ENCODE results near the gene LRRC27.
"Not testable (repeated sequence)": the region's sequence is repeated elsewhere in the genome, so short reads cannot be mapped to it uniquely, and the experiment has no call there.

LRRC27 gene

DNA sequence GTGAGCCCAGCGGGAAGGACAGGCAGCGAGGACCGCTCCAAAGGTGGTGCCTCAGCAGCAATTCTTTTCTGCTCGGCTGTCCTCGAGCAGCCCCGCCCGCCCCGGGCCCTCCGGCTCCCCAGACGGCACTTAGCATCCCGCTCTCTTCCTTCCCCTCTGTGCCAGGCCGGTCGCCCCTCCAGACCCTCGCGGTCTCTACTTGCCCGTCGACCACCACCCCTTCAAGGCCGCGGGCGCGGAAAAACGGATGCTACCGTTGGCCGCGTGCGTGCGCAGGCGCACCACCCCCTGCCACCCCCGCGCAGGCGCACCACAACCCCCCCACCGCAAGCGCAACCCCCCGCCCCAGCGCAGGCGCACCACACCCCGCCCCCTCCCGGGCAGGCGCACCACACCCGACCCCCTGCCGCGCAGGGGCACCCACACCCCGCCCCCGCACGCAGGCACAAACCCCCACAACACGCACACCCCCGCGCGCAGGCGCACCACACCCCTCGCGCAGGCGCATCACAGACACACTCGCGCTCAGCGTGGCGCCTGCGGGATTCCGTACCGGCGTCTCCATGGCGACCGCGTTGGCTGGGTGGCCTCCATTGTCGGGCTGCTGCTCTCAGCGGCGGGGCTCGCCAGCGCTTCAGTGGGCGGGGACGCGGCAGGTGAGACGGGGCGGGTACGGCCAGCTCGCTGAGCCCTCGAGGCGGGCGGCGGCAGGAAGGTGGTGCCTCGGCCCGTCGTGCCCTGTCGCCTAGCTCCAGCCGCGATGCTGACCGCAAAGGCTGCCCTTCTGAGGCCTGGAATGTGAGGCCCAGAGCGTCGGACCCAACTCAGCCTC, at the start of gene LRRC27:
Gene LRRC27, plus strand, starts transcription at position 593 of the 832 bp plus-strand sequence. CDS start 1,332 bp downstream, outside the sequence.
- Mint-ChIP-seq H3K27ac (peak within 1 kb of the TSS; percentile 88), H3K9me3 (no peaks in the 10 kb centered on the region), H3K36me3 (ENCODE audit: low read depth) (peaks cover 34% of the 10 kb centered on the region), H3K4me1 (peaks cover 77% of the 10 kb centered on the region), H3K4me3 (peak within 1 kb of the TSS; percentile 93), H3K27me3 (peaks cover 3% of the 10 kb centered on the region)
- ATAC-seq (peak; percentile 80), DNase-seq (peak; percentile 99)

DNA sequence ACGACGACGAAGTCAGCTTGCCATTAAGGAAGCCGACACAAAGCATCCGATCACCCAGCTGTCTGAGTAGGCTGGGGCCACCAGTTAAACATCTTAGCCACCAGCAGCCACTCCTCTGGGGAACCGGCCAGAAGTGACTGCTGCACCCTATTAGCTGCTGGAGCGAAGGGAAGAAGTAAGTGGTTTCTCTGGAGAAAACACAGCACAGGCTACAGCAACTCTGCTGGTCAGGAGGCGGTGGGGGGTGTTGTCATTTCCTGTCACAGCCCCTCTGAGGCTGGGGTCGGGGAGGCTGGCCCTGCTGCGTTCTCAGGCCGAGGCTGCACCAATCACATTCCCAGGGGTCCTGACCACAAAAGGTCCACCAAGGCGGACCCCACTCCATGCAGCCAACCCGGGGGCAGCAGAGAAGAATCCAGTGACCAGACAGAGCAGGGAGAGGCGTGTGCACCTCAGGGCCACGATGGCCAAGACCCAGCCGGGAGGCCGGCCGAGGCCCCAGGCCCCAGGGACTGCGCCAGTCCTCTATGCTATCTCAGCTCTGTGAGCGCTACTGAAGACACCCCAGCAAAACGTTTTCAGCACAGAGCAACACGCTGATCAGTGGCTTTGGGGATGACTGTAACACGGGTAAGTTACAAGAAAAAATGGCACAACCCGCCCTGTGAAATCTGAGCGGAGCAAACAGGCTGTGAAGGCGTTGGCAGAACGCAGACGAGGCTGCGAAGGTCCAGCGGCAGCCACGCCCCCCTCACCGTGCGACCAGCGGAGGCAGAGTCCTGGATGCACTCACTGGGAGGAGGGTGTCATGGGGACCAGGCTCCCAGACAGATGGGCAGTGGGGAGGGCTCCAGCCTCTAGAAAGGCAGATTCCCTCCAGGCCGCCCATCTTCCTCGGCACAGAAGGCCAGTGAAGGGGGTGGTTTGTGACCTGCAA, 49.1 kb upstream of the LRRC27 start:
- Mint-ChIP-seq H3K36me3 (ENCODE audit: low read depth) (no peaks in the 10 kb centered on the region), H3K4me3 (no peak overlapping the region), H3K4me1 (no peaks in the 10 kb centered on the region), H3K27ac (no peak overlapping the region), H3K27me3 (no peaks in the 10 kb centered on the region), H3K9me3 (no peaks in the 10 kb centered on the region)
- ATAC-seq (no peak), DNase-seq (no peak)

DNA sequence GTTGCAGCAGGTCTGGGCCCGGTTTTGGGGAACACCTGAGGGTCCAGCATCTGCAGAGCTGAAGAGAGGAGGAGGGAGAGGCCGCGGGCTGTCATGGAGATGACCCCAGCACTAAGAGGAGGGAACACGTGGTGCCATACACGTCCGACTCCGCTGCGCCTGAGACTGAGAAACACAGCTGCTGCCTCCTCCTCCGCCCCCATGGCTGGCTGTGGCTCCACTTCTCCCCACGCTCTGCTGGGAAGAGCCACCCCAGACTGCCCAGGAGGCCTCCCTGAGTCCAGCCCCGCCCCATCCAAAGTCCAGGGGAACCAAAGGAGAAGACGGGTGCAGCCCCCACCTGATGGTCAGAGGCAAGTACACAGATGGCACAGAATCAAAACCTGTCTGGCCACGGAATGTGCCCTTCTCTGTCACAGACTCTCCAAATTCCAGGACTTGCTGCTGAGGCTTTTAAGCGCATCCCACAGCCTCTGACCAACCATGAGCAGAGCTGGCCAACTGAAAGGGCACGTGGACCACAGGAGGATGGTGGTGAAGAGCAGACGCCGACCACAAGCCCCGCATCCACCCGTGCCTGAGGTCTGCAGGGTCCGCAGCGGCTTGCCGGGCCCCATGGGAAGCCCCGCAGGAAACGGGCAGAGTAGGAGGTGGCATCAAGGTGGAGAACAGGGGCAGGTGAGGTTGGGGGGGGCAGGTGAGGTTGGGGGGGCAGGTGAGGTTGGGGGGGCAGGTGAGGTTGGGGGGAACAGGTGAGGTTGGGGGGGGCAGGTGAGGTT, 48.2 kb upstream of the LRRC27 start:
- Mint-ChIP-seq H3K4me3 (no peak overlapping the region), H3K36me3 (ENCODE audit: low read depth) (no peaks in the 10 kb centered on the region), H3K27me3 (no peaks in the 10 kb centered on the region), H3K9me3 (no peaks in the 10 kb centered on the region), H3K4me1 (no peaks in the 10 kb centered on the region), H3K27ac (no peak overlapping the region)
- ATAC-seq (no peak), DNase-seq (no peak)

DNA sequence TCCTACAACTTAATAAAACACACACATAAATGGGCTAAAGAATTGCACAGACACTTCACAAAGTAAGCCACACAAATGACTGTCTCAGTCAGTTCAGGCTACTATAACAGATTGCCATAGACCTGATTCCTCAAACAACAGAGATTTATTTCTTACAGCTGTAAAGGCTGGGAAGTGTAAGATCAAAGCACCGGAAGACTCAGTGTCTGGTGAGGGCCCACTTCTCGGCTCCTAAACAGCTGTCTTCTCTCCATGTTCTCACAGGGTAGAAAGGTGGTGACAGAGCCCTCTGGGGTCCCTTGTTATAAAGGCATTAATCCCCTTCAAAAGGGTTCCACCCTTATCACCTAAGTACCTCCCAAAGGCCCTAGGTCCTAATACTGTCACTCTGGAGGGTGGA, 42.6 kb upstream of the LRRC27 start:
- no peaks in the 10 kb centered on the region for H3K27me3 Mint-ChIP-seq
- no peaks in the 10 kb centered on the region for H3K9me3 Mint-ChIP-seq
- H3K4me1 Mint-ChIP-seq, result no peaks in the 10 kb centered on the region
- no peak for ATAC-seq
- H3K27ac Mint-ChIP-seq, result no peak overlapping the region
- DNase-seq, result no peak
- H3K4me3 Mint-ChIP-seq, result no peak overlapping the region
- H3K36me3 Mint-ChIP-seq (ENCODE audit: low read depth), result no peaks in the 10 kb centered on the region

DNA sequence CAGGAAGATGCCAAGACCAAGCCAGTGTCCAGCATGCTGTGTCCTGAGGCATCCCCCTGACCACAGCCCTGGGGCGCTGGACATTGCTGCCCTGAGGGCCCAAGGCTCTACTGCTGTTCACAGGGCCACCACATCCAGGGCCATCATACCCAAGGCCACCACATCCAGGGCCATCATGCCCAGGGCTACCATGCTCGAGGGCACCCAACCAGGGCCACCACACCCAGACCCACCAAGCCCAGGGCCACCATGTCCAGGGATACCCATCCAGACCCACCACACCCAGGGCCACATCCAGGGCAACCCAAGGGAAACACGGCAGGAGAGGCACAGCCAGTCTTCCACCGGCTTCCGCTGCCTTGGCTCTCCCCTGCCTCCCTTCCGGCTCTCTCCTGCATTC, 41.4 kb upstream of the LRRC27 start:
- Mint-ChIP-seq H3K4me3 (no peak overlapping the region), H3K36me3 (ENCODE audit: low read depth) (no peaks in the 10 kb centered on the region), H3K27me3 (no peaks in the 10 kb centered on the region), H3K27ac (no peak overlapping the region), H3K4me1 (no peaks in the 10 kb centered on the region), H3K9me3 (no peaks in the 10 kb centered on the region)
- ATAC-seq (no peak), DNase-seq (no peak)

DNA sequence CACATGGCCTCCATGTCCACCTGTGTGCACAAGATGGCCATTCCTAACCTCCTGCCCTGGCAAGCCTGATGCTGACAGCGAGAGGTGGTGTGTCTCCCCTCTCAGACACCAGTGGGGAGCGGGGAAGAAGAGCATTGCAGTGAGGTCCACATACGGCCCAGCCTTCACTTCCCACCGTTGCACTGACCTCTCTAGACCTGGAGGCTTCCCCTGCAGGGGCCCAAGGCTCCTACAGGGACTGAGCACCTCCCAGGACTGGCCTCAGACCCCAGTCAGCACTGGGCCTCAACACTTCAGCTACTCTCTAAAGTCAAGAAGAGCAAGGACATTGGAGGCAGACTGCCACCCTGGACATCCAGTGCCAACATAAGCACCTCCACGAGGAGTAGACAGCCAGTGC, 40.2 kb upstream of the LRRC27 start:
- ATAC-seq (no peak), DNase-seq (no peak)
- no peaks in the 10 kb centered on the region for H3K27me3 Mint-ChIP-seq
- no peaks in the 10 kb centered on the region for H3K4me1 Mint-ChIP-seq
- H3K4me3 Mint-ChIP-seq, result no peak overlapping the region
- H3K36me3 Mint-ChIP-seq (ENCODE audit: low read depth), result no peaks in the 10 kb centered on the region
- H3K9me3 Mint-ChIP-seq, result no peaks in the 10 kb centered on the region
- H3K27ac Mint-ChIP-seq, result no peak overlapping the region

DNA sequence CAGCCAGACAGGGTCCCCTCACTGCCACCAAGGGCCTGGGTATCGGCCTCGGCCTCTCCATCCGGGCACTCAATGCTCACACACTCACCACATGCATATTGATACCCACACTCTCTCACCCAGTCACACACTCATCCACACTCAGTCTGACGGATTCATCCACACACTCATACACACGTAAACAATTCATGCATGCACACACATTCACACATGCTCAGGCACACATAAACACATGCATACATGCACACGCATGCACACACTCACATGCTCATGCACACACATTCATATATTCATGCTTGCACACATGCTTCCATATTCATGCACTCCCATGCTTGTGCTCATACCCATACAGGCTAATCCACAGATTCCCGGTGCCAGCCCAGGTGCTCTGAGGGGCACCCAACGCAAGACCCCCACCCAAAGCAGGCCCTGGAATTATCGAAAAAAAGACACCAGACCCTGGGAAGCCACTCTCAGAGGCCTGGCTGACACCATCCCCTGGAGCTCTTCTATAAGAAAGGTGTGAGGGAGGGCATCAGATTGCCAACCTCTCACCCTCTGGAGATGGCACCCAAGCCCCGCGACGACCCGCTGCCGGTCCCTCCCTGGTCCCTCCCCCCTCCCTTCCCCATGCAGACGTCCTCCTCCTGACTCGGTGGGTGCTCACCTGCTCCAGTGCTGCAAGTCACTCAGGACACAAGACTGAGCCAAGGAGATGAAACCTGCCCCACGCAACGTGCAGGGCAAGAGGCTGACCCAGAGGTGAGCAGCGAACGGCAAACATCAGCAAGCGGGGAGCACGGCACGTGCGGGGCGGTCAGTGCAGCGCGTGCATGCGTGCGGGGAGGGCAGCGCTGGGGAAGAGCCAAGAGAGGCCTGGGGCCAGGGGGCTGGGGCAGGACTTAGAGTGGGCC, 39.4 kb upstream of the LRRC27 start:
- DNase-seq (no peak), ATAC-seq (no peak)
- Mint-ChIP-seq H3K27ac (no peak overlapping the region), H3K36me3 (ENCODE audit: low read depth) (no peaks in the 10 kb centered on the region), H3K4me1 (peaks cover 3% of the 10 kb centered on the region), H3K9me3 (no peaks in the 10 kb centered on the region), H3K4me3 (no peak overlapping the region), H3K27me3 (no peaks in the 10 kb centered on the region)

DNA sequence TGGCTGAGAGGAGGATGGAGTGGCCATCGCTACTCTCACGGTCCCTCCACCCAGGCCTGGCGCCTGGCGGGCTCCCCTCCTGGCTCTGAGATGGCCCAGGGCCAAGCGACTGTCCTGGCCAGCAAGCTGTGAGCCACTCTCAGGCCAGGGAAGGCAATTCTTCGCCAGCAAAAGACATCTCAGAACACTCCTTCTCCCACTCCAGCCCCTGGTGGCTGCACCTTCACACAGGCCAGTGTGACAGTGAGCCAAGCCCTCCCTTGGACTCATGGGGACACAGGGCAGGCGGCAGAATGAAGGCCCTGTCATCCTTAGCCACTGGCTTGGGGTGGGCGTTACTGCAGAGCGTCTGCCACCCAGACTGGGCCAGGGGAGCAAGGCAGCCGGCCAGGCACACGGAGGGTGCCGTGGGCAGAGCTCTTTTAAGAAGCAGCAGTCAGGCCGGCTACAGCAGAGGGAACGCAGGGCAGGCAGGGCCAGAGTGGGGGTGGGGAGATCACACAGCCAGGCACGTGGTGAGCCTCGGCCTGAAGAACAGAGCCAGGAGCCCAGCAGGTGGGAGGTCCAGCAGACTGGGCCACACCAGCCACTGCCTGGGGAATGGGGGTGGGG, 38.7 kb upstream of the LRRC27 start:
- H3K4me3 Mint-ChIP-seq, result no peak overlapping the region
- H3K27me3 Mint-ChIP-seq, result no peaks in the 10 kb centered on the region
- H3K27ac Mint-ChIP-seq, result no peak overlapping the region
- ATAC-seq, result no peak
- no peak for DNase-seq
- no peaks in the 10 kb centered on the region for H3K36me3 Mint-ChIP-seq (ENCODE audit: low read depth)
- H3K9me3 Mint-ChIP-seq, result no peaks in the 10 kb centered on the region
- peaks cover 3% of the 10 kb centered on the region for H3K4me1 Mint-ChIP-seq

DNA sequence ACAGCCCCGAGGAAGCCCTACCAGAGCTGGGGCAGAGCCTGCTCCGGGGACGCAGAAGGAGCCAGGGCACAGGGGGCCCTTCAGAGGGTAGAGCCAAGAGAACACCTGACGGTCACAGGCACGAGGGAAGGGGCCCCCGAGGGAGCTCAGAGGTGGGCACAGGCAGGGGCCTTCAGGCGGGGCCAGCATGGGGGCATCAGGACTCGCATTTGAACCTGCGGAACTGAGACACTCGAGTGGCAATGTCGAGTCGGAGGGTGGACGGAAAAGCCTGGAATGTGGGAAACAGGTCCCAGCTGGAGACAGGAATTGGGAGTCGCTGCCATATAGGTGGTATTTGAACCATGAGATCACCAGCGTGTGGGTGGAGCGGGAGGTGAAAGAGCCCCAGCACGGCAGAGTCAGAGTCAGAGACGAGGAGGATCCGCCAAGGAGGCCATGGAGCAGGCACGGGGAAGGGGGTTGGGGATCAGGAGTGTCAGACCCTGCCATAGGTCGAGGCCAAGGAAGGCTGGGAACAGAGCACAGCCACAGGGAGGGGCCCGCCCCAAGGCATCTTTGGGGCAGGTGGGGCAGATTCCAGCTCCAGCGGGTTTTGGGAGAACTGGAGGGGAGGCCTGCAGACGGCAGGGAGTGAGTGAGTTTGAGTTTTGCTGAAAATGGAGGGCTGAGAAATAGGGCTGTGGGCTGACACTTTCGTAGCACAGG, 38.0 kb upstream of the LRRC27 start:
- ATAC-seq (no peak), DNase-seq (no peak)
- H3K4me1 Mint-ChIP-seq, result peaks cover 3% of the 10 kb centered on the region
- no peaks in the 10 kb centered on the region for H3K9me3 Mint-ChIP-seq
- no peak overlapping the region for H3K27ac Mint-ChIP-seq
- no peaks in the 10 kb centered on the region for H3K27me3 Mint-ChIP-seq
- H3K36me3 Mint-ChIP-seq (ENCODE audit: low read depth), result no peaks in the 10 kb centered on the region
- no peak overlapping the region for H3K4me3 Mint-ChIP-seq

DNA sequence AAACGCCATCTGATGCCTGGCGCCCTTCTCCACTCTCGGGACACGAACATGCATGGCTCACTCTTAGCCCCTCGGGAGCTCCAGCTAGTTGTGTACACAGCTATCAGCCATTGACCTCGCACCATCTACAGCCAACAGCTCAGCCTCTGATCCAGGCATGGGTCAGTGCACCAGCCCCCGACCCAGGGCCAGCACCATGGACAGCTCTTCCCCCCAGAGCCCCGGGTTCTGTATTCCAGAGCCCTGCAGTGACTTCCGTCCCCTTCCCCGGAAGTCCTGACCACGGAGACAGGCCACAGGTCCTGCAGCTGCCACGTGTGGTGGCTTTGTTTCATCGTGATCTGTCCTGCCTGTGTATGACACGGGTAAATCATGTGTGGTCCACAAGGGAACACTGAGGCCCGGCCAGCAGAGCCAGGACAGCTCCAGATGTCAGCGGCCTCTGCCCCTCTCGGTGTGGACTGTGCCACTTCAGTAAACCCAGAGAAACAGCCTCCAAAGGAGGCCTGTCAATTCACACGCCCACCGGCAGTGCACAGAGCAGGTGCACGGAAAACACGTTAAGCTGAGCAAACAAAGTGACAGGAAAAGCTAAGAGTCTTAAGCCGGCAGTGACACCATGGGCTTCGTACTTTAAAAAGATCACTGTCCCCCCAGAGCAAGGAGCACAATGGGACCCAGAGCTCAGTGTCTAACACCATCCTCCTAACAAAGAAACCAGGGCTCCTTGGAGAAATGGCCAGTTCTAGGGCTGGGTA, 37.3 kb upstream of the LRRC27 start:
- Mint-ChIP-seq H3K36me3 (ENCODE audit: low read depth) (no peaks in the 10 kb centered on the region), H3K4me1 (peaks cover 3% of the 10 kb centered on the region), H3K4me3 (no peak overlapping the region), H3K27ac (no peak overlapping the region), H3K27me3 (no peaks in the 10 kb centered on the region), H3K9me3 (no peaks in the 10 kb centered on the region)
- no peak for ATAC-seq
- DNase-seq, result no peak

DNA sequence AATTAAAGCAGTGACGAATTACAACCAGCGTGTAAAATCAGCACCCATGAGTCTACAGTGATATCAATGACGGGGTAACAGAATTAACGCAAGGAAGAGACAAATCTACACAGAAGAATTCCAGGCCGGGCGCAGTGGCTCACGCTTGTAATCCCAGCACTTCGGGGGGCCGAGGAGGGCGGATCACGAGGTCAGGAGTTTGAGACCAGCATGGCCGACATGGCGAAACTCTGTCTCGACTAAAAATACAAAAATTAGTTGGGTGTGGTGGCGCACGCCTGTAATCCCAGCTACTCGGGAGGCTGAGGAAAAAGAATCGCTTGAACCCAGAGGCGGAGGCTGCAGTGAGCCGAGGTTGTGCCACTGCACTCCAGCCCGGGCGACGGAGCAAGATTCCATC, 36.5 kb upstream of the LRRC27 start:
- DNase-seq; ATAC-seq; H3K36me3 Mint-ChIP-seq (ENCODE audit: low read depth); H3K4me1 Mint-ChIP-seq; H3K27me3 Mint-ChIP-seq; H3K27ac Mint-ChIP-seq; H3K4me3 Mint-ChIP-seq; H3K9me3 Mint-ChIP-seq: not testable (repeated sequence)

DNA sequence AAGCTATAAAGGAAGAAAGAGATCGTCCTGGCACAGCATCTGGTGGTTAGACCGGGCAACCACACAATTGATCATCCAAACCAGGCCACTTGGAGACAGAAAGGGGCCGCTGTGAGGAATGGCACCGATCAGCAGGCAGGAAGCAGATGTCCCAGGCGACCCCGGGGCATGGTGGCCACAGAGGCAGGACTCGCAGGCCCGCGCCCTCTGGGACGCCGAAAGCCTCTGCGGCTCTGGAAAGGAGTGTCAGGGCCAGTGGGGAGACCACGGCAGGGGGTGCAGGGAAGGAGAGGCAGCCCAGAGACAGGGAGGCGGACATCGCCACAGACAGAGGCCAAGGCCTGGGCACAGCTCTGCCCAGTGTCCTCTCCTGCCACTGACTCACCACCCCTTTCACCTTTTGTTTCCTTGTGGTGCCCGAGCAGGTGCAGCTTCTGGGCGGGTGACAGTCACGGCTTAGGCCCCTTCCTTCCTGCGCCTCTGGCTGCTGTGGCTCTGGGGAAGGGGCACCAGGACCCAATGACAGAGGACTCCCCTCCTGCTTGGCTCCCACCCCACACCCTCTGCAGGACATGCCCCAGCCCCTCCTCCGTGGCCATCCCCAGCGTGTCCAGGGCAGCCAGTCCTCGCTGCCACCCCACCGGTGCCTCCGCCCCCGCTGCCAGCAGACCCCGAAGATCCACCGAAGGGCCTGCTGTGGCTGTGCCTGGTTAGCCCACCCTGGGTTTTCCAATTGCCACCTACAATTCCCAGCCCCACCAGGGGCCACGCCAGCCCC, 35.1 kb upstream of the LRRC27 start:
- DNase-seq (no peak), ATAC-seq (no peak)
- no peaks in the 10 kb centered on the region for H3K9me3 Mint-ChIP-seq
- no peak overlapping the region for H3K4me3 Mint-ChIP-seq
- H3K36me3 Mint-ChIP-seq (ENCODE audit: low read depth), result no peaks in the 10 kb centered on the region
- H3K4me1 Mint-ChIP-seq, result peaks cover 3% of the 10 kb centered on the region
- no peaks in the 10 kb centered on the region for H3K27me3 Mint-ChIP-seq
- H3K27ac Mint-ChIP-seq, result no peak overlapping the region
